NCI-H446 treated with DMSO at 0.1 percent for 48 hours (cell line): ENCODE data around the gene SETSIP.
"Not testable (repeated sequence)": the region's sequence is repeated elsewhere in the genome, so short reads cannot be mapped to it uniquely, and the experiment has no call there.

Experiments used
- DNase-seq: peaks from one replicate; lab custom pipeline; 2025; lab: John Stamatoyannopoulos, UW

The SETSIP gene

DNA sequence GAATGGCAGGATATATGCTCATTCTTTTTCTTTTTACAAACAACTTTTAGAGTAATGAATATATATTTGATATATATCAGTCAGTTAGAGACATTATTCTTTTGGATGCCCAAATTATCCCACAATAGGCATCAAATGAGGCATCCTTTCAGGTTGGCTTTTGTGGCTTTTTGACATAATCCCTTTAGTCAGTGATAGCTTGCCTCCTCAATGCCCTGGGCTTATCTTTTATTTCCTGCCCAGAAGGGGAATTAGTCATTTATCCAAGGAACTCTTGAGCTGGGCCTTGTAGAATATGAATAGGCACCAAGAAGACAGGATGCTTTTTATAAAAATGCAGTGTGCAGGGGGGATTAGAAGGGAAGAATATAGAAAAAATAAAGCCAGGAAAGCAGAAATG, 23.3 kb downstream of the SETSIP start:
- DNase-seq, result no peak

DNA sequence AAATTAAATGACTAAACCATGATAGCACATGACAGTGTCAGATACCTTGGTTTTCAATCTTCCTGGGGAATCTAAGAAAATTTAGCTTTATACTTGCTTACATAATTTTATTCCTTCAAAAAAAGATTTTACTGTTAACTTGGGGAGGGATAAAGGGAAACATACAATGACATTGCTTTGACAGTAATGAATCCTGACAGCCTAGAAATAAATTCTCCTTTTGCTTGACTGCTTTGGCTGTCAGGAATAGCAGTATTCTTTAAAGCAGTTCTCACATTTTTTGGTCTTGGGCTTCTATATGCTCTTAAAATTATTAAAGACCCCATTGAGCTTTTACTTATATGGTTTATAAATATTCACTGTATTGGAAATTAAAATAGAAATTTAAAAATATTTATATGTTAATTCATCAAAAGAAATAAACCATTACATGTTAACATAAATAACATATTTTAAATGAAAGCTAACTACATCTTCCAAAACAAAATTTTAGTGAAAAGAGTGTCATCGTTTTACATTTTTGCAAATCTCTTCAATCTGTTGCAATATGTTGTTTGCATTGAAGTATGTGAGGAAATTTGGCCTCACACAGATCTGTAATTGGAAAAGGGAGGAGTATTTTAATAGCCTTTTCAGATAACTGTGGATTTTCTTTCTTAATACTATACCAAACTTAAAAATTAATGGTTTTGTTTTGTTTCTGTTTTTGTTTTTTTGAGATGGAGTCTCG, 29.3 kb downstream of the SETSIP start:
- no peak for DNase-seq

DNA sequence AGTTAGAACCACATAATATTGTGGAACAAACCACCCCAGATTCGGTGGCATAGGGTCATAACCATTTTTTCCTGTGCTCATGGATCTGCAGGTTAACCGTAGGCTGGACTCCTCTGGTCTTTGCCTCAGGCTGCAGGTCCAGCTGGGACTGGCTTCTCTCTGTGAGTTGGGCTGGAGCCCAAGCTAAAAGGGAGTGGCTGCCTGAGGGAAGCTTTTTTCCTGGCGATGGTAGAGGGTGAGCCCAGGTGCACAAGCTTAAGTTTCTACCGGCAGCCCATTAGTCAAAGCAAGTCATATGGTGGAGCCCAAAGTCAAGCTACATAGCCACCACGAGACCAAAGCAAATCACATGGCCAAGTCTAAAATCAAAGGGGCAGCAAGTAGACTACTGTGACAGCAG, 31.6 kb downstream of the SETSIP start:
- no peak for DNase-seq

DNA sequence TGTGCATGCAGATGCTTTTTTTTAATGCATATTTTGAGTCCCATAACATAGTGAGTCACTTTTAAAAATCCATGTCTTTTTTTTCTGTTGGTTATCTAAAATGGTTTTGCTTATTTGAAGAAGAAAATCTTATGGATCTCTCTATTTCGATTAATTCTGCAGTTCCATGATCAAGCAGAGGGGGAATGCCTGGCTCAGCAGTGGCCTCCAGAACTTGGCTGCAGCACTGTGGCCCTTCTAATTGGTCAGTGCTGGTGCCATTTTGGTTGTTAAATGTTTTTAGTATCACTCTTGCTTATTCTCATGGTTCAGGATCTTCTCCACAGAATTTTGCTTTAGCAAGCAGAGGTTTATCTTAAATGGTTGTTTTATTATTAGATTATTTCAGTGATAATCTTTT, 34.2 kb downstream of the SETSIP start:
- DNase-seq, result no peak

DNA sequence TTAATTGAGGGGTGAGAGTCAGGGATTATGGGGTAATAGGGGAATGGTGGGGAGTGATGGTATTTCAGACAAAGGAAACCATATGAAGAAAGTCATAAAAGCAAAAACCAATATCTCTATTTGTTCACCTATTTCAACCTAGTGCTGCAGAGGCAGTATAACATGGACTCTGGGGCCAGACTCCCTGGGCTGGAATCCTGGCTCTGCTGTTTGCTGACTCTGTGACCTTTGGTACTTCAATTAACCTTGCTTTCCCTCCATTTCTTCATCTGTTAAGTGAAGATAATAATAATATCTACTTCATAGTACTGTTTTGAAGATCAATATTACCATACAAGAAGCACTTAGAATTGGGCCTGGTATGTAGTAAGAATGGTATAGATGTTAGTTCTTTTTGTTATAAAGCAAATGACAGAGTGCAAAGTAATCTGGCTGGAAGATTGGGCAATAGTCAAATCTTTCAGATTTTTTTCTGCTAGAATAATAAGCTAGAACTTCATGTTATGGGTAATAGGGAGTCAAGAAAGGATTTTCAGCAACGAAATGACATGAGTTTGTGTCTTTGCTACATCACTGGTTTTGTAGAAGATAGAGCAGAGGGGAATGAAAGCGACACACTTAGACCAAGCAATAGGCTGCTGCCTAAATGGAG, 36.4 kb downstream of the SETSIP start:
- no peak for DNase-seq

DNA sequence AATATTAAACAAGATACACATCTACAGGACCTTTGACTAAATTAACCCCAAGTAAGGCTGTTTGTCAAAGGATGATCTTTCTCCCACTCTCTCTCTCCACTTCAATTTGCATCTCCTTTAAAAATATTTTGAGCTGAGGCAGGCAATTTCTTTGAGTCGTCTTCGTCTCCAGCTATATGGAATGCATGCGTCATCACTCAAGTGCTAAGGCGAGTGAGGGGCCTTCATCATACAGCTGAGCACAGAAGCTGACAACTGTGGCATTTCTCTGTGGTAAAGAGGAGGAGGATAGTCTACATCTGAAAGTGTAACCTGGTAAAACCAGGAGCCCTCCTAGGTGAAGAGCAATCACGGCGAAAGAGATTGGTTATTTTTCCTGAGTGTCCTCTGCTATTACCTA, 37.8 kb downstream of the SETSIP start:
- no peak for DNase-seq

DNA sequence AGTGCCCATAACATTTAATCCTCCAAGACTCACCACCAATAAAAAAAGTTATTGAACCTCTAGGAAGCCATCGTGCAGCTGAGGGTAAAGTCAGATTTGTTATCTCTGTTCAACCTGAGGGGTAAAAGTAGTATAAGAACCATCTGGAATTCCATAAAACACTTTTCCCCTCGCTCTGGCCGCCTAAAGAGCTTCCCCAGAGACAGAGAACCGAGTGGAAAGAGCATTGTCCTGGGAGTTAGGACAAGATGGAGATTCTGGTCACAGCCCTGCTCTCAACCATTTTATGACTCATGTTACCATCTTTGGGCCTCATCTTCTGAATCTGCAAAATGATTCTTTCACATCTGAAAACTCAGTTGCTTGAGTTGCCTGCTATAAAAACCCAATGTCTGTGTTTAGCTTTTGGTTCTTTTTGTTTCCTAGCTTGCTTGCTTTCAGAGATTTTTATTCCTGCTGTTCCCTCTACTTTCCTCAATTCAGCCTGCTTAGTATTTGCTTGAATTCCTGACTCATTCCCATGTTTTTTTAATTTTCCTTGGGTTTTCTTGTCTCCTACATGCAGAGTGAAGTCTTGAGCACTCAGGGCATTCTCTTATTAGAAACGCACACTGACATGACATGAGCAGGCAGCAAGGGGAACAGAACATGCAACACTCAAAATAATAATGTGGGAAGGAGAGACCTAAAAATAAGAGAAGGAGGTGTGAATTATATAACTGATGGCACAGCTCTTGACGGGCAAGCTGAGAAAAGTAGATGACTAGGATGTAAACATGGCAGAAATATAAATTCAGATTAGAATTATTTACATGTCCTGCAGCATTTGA, 43.7 kb downstream of the SETSIP start:
- DNase-seq, result no peak

DNA sequence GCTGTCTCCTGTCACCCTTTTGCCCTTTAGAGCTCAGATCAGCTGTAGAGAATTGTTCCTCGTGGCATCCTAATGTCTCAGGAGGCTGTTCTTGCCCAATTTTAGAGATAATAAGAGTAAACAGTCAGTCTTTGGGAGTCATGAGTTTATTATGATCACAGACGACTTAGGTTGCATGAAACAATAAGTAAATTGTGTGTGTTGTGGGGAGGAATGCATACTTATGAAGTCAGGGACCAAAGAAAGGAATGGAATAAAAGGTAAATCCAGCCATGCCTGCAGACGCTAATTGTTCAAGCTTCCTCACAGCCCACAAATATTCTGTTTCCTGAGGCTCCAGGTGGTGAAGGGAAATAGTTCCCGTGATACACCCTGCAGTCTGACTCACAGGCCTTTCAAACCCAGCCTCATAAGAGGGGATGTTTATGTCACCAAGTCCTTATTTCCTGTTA, 44.5 kb downstream of the SETSIP start:
- DNase-seq, result no peak

DNA sequence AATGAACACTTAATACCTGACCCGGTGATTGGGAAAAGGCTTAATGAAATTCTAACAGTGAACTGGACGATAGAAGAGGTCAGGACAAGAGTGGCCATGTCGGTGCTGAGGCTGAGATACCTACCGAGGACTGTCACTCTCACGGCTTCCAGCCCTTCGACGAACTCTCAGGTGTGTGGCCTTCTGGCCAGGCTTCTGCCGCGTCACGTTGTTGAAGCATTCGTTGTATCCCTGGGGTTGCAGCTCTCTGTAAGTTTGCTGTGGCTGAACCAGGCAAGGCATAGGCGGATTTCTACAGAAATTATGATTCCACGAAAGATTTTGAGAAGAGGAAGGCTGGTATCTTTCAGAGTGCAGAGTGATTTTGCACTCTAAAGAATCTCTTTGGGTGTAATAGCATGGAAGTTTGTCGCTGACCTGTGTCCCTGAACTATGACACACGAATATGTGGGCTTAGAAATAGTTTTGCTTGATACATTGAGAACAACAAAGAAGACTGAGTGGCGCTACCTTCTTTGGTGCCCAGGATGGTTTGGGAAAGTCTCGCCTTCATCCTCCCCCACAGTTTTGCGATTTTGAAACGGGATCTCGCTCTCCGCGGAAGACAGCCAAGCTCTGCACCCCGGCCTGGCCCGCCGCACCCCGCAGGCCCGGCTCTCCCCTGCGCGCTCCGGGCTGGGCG, 45.8 kb downstream of the SETSIP start:
- no peak for DNase-seq

DNA sequence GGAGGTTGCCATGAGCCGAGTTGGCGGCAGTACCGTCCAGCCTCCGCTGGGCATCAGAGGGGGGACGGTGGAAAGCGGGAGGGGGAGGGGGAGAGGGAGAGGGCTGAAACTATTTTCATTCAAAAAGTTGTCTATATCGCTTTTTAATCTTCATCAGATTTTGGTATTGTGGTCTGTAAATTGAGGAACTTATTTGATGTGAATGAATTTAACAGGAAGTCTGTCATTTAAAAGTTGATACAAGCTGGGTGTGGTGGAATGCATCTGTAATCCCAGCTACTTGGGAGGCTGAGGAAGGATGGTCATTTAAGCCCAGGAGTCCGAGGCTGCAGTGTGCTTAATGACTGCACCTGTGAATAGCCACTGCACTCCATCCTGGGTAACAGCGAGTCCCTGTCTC, 48.4 kb downstream of the SETSIP start:
- DNase-seq, result no peak

DNA sequence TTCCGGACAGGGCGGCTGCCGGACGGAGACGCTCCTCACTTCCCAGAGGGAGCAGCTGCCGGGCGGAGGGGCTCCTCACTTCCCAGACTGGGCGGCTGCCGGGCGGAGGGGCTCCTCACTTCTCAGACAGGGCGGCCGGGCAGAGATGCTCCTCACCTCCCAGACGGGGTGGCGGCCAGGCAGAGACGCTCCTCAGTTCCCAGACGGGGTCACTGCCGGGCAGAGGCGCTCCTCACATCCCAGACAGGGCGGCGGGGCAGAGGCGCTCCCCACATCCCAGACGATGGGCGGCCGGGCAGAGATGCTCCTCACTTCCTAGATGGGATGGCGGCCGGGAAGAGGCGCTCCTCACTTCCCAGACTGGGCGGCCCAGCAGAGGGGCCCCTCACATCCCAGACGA, 49.2 kb downstream of the SETSIP start:
- not testable (repeated sequence) for DNase-seq
